Measurements from ENCODE around the gene GAB1.

Gene GAB1

GRCh38 chr4:143424276-143424675, 87.6 kb downstream of the GAB1 start:
- no peak for DNase-seq

- DNase-seq: no peak
Measured at GRCh38 chr4:143431526-143432257, 95.0 kb downstream of the GAB1 start.

- DNase-seq: no peak
Measured at GRCh38 chr4:143432258-143432591, 95.5 kb downstream of the GAB1 start.

- DNase-seq: no peak
Measured at GRCh38 chr4:143433231-143433630, 96.6 kb downstream of the GAB1 start.

- no peak for DNase-seq
Measured at GRCh38 chr4:143435955-143436354, 99.3 kb downstream of the GAB1 start.

- no peak for DNase-seq
Measured at GRCh38 chr4:143437476-143437875, 100.8 kb downstream of the GAB1 start.

- no peak for DNase-seq
Measured at GRCh38 chr4:143437937-143438336, 101.3 kb downstream of the GAB1 start.

GRCh38 chr4:143438710-143439109, 102.0 kb downstream of the GAB1 start:
- DNase-seq: no peak

GRCh38 chr4:143441109-143441508, 104.4 kb downstream of the GAB1 start:
- no peak for DNase-seq

GRCh38 chr4:143441678-143442077, 105.0 kb downstream of the GAB1 start:
- DNase-seq: no peak

- DNase-seq: no peak
Measured at GRCh38 chr4:143443728-143444127, 107.1 kb downstream of the GAB1 start.

GRCh38 chr4:143451186-143451585, 114.5 kb downstream of the GAB1 start:
- DNase-seq: no peak

GRCh38 chr4:143455211-143455610, 118.5 kb downstream of the GAB1 start:
- no peak for DNase-seq

- DNase-seq: no peak
Measured at GRCh38 chr4:143458966-143459365, 122.3 kb downstream of the GAB1 start.

GRCh38 chr4:143473334-143474126, 136.9 kb downstream of the GAB1 start:
- no peak for DNase-seq

- no peak for DNase-seq
Measured at GRCh38 chr4:143477487-143477886, 140.8 kb downstream of the GAB1 start.

GRCh38 chr4:143481361-143481760, 144.7 kb downstream of the GAB1 start:
- no peak for DNase-seq

- DNase-seq: no peak
Measured at GRCh38 chr4:143482840-143483239, 146.2 kb downstream of the GAB1 start.

- DNase-seq: no peak
Measured at GRCh38 chr4:143486314-143486713, 149.6 kb downstream of the GAB1 start.

- no peak for DNase-seq
Measured at GRCh38 chr4:143488687-143489086, 152.0 kb downstream of the GAB1 start.

GRCh38 chr4:143489106-143489505, 152.4 kb downstream of the GAB1 start:
- DNase-seq: no peak

- no peak for DNase-seq
Measured at GRCh38 chr4:143498021-143498420, 161.3 kb downstream of the GAB1 start.

- DNase-seq: no peak
Measured at GRCh38 chr4:143502231-143502630, 165.6 kb downstream of the GAB1 start.

- DNase-seq: no peak
Measured at GRCh38 chr4:143506031-143506430, 169.4 kb downstream of the GAB1 start.

- DNase-seq: no peak
Measured at GRCh38 chr4:143511906-143512305, 175.2 kb downstream of the GAB1 start.
